ENCODE data around the gene HIVEP3. TPM values are rescaled to one million over a fixed set of nuclear protein-coding genes. Genes with fewer than 3 reads are reported as not detected.
A peak's percentile ranks its signal among the peaks of the same experiment; 100 is the strongest.

The HIVEP3 gene
- total RNA-seq, 1 donor from 2014 or later = 8.9 TPM

DNA sequence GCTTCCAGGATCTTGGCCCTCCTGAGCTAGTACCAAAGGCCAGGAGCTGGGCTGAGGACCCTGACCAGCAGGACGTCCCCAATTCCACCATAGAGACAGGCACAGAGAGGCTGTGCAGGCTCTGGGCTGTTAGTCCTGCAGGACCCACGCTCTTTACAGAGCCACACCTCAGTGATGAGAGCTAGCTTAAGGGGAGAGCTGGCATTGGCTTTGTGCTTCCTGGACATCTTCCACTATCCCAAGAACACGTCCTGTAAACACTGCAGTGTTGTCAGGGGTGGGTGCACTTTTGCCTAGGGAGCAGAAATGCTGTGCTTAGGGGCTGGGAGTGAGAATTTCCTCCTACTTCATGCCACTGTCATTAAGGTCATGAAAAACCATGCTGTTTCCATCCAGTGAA, 342.5 kb downstream of the HIVEP3 start:
- H3K4me3 ChIP-seq (ENCODE audit: insufficient read depth, low read depth, low read length) = no peak overlapping the region
- H3K9me3 ChIP-seq (ENCODE audit: insufficient read depth, low read depth, low read length) = no peaks in the 10 kb centered on the region
- H3K27ac Mint-ChIP-seq (ENCODE audit: unreplicated experiment) = no peak overlapping the region
- no peaks in the 10 kb centered on the region for H3K36me3 ChIP-seq (ENCODE audit: insufficient read depth, low read length)
- H4K20me1 ChIP-seq (ENCODE audit: insufficient read depth, low read length) = peaks cover 11% of the 10 kb centered on the region
- H2AFZ ChIP-seq (ENCODE audit: low read depth, low read length) = no peak overlapping the region
- peak overlapping the region; percentile 18 for H3K4me2 ChIP-seq (ENCODE audit: low read length)
- H3K36me3 Mint-ChIP-seq (ENCODE audit: low read depth, unreplicated experiment) = peaks cover 14% of the 10 kb centered on the region
- H3K27ac ChIP-seq (ENCODE audit: low read depth, low read length) = no peak overlapping the region
- H3K9ac ChIP-seq (ENCODE audit: low read length) = no peak overlapping the region
- H3K79me2 ChIP-seq (ENCODE audit: insufficient read depth, low read length) = no peaks in the 10 kb centered on the region
- H3K4me3 Mint-ChIP-seq (ENCODE audit: unreplicated experiment) = no peak overlapping the region
- peaks cover 12% of the 10 kb centered on the region for H3K4me1 ChIP-seq (ENCODE audit: insufficient read depth, low read length)
- no peaks in the 10 kb centered on the region for H3K9me3 Mint-ChIP-seq (ENCODE audit: unreplicated experiment)
- peaks cover 23% of the 10 kb centered on the region for H3K27me3 Mint-ChIP-seq (ENCODE audit: low read depth, unreplicated experiment)
- FAIRE-seq (no peak), DNase-seq (ENCODE audit: low read depth) (no peak)
- no peak for TF ChIP-seq EZH2 (IDR thresholded peaks at IDR 0.05; ENCODE audit: insufficient read depth, low read length)
- TF ChIP-seq, protein P1, sequence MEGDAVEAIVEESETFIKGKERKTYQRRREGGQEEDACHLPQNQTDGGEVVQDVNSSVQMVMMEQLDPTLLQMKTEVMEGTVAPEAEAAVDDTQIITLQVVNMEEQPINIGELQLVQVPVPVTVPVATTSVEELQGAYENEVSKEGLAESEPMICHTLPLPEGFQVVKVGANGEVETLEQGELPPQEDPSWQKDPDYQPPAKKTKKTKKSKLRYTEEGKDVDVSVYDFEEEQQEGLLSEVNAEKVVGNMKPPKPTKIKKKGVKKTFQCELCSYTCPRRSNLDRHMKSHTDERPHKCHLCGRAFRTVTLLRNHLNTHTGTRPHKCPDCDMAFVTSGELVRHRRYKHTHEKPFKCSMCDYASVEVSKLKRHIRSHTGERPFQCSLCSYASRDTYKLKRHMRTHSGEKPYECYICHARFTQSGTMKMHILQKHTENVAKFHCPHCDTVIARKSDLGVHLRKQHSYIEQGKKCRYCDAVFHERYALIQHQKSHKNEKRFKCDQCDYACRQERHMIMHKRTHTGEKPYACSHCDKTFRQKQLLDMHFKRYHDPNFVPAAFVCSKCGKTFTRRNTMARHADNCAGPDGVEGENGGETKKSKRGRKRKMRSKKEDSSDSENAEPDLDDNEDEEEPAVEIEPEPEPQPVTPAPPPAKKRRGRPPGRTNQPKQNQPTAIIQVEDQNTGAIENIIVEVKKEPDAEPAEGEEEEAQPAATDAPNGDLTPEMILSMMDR (IDR thresholded peaks at IDR 0.05; ENCODE audit: insufficient read depth, low read depth, low read length) = no peak
- peaks cover 3% of the 10 kb centered on the region for H3K4me1 Mint-ChIP-seq (ENCODE audit: low read depth, unreplicated experiment)
- H3K27me3 ChIP-seq (ENCODE audit: insufficient read depth, low read length) = no peaks in the 10 kb centered on the region

GRCh38 chr1:41574842-41575241, 343.9 kb downstream of the HIVEP3 start:
- H3K27me3 Mint-ChIP-seq (ENCODE audit: low read depth, unreplicated experiment) = peaks cover 25% of the 10 kb centered on the region
- H3K9me3 Mint-ChIP-seq (ENCODE audit: unreplicated experiment) = no peaks in the 10 kb centered on the region
- Histone ChIP-seq H3K27ac (ENCODE audit: low read depth, low read length) (no peak overlapping the region), H3K4me2 (ENCODE audit: low read length) (no peak overlapping the region), H2AFZ (ENCODE audit: low read depth, low read length) (no peak overlapping the region), H4K20me1 (ENCODE audit: insufficient read depth, low read length) (peaks cover 11% of the 10 kb centered on the region), H3K9ac (ENCODE audit: low read length) (no peak overlapping the region), H3K9me3 (ENCODE audit: insufficient read depth, low read depth, low read length) (no peaks in the 10 kb centered on the region), H3K79me2 (ENCODE audit: insufficient read depth, low read length) (peaks cover 5% of the 10 kb centered on the region), H3K4me3 (ENCODE audit: insufficient read depth, low read depth, low read length) (no peak overlapping the region), H3K4me1 (ENCODE audit: insufficient read depth, low read length) (peaks cover 12% of the 10 kb centered on the region), H3K36me3 (ENCODE audit: insufficient read depth, low read length) (no peaks in the 10 kb centered on the region), H3K27me3 (ENCODE audit: insufficient read depth, low read length) (no peaks in the 10 kb centered on the region)
- DNase-seq (ENCODE audit: low read depth) (no peak), FAIRE-seq (no peak)
- peaks cover 3% of the 10 kb centered on the region for H3K4me1 Mint-ChIP-seq (ENCODE audit: low read depth, unreplicated experiment)
- TF ChIP-seq, protein P1 (IDR thresholded peaks at IDR 0.05; ENCODE audit: insufficient read depth, low read depth, low read length) = no peak
- no peak for TF ChIP-seq EZH2 (IDR thresholded peaks at IDR 0.05; ENCODE audit: insufficient read depth, low read length)
- H3K36me3 Mint-ChIP-seq (ENCODE audit: low read depth, unreplicated experiment) = peaks cover 11% of the 10 kb centered on the region
- H3K4me3 Mint-ChIP-seq (ENCODE audit: unreplicated experiment) = no peak overlapping the region
- no peak overlapping the region for H3K27ac Mint-ChIP-seq (ENCODE audit: unreplicated experiment)

DNA sequence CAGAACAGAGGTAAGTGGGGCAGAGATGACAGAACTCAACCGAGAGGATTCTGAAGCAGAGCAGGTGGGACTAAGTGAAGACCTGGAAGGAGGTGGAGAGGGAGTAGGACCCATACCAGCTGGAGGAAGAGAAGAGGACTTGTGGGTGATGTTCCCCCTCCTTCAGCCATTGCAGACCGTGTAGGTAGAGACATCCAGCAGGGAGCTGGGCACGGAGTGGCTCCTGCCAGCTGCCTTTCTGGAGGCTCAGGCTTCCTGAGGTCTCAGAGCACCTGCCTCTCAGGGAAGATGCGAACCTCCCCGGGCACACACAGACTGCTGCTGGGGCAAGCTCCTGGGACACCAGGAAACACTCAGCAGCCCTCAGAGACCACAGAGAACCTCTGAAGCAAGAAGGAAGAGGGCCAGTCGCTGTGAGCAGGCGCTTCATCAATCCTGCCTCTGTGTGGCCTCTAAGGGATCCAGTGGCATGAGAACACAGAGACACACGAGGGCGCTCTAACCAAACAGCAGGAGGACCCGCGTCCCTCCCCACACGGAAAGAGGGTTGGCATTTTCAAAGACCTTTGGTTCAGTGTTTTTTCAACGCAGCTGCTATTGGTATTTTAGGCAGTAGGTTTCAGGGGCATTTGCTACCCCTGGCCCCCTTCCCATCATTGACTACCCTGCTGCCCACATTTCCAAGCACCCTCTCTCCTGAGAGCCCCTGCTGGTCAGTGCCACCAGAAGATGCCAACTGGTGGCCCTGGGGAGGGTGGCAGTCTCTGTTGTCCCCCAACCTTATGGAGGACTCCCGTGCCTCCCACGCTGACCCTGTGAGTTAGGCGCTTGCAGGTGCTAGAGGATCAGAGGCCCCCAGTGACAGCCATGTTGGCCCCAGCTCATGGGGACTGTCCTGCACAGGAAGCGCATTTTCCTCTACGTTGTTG, 344.7 kb downstream of the HIVEP3 start:
- H3K4me3 ChIP-seq (ENCODE audit: insufficient read depth, low read depth, low read length) = no peak overlapping the region
- no peak overlapping the region for H3K9ac ChIP-seq (ENCODE audit: low read length)
- peaks cover 3% of the 10 kb centered on the region for H3K4me1 Mint-ChIP-seq (ENCODE audit: low read depth, unreplicated experiment)
- H3K27me3 ChIP-seq (ENCODE audit: insufficient read depth, low read length) = no peaks in the 10 kb centered on the region
- H3K27me3 Mint-ChIP-seq (ENCODE audit: low read depth, unreplicated experiment) = peaks cover 26% of the 10 kb centered on the region
- no peak overlapping the region for H3K27ac ChIP-seq (ENCODE audit: low read depth, low read length)
- no peak for TF ChIP-seq EZH2 (IDR thresholded peaks at IDR 0.05; ENCODE audit: insufficient read depth, low read length)
- TF ChIP-seq, protein P1 (IDR thresholded peaks at IDR 0.05; ENCODE audit: insufficient read depth, low read depth, low read length) = peak; percentile 95
- no peaks in the 10 kb centered on the region for H3K36me3 ChIP-seq (ENCODE audit: insufficient read depth, low read length)
- no peak overlapping the region for H2AFZ ChIP-seq (ENCODE audit: low read depth, low read length)
- no peaks in the 10 kb centered on the region for H3K9me3 Mint-ChIP-seq (ENCODE audit: unreplicated experiment)
- H3K9me3 ChIP-seq (ENCODE audit: insufficient read depth, low read depth, low read length) = no peaks in the 10 kb centered on the region
- FAIRE-seq = peak; percentile 32
- H3K79me2 ChIP-seq (ENCODE audit: insufficient read depth, low read length) = peaks cover 5% of the 10 kb centered on the region
- H3K4me3 Mint-ChIP-seq (ENCODE audit: unreplicated experiment) = no peak overlapping the region
- no peak overlapping the region for H3K4me2 ChIP-seq (ENCODE audit: low read length)
- H3K36me3 Mint-ChIP-seq (ENCODE audit: low read depth, unreplicated experiment) = peaks cover 9% of the 10 kb centered on the region
- no peak overlapping the region for H3K27ac Mint-ChIP-seq (ENCODE audit: unreplicated experiment)
- peaks cover 11% of the 10 kb centered on the region for H4K20me1 ChIP-seq (ENCODE audit: insufficient read depth, low read length)
- H3K4me1 ChIP-seq (ENCODE audit: insufficient read depth, low read length) = peaks cover 12% of the 10 kb centered on the region
- peak; percentile 50 for DNase-seq (ENCODE audit: low read depth)

Data from astrocyte (in vitro differentiated cells and primary cell).